Choroid plexus epithelial cell (primary cell): ENCODE results near the gene ILKAP.
A peak's percentile ranks its signal among the peaks of the same experiment; 100 is the strongest.

Experiments used
- DNase-seq: peaks from one replicate; pipeline ENCODE4 v3.0.0-alpha.2; 2010; ENCODE audit warnings: low read depth
- H3K4me3 ChIP-seq: 2 replicates; pipeline ENCODE4 v1.5.1; 2011; ENCODE audit warnings: low read depth, mild to moderate bottlenecking, control low read depth, low read length, moderate library complexity
- TF ChIP-seq, protein P1 (sequence below): conservative IDR thresholded peaks from 2 replicates; pipeline ENCODE4 v1.5.1; 2011; ENCODE audit warnings: low read depth, mild to moderate bottlenecking, control low read depth, inconsistent platforms, low read length, moderate library complexity

ILKAP gene

DNA sequence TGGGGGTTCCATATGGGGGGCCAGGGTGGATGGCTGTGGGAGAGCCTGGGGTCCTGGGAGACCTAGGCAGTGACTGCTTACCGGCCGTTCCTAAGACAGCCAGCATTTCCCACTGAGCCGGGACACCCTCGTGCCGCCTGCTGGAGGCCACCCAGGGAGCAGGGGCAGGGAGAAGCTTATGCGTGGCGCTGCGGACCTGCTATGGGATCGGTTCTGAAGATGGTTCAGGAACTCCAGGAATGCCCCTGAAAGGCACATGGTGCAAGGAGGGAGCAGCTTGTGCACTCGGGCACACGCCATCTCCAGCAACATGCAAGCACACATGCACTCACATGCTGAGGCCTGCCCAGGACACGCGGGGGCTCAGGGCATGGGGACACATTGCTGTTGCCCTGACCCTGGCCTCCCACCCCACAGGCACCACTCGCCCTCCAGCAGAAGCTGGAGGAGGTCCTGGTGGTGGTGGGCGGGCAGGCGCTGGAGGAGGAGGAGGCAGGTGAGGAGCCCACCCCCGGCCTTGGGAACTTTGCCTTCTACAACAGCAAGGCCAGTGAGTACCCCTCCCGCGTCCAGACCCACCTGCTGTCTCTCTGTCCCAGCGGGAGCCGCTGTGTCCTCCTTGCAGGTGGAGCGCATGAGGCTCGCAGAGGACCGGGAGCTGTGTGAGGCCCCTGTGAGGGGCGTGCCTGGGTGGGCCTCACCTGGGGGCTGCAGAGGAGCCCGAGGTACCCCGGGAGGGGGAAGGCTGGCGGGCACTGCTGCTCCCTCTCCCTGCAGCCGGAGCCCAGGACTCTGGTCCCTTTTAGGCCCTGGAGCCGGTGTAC is 60.9 kb downstream of the ILKAP start:
- H3K4me3 ChIP-seq = no peak overlapping the region
- TF ChIP-seq, protein P1, sequence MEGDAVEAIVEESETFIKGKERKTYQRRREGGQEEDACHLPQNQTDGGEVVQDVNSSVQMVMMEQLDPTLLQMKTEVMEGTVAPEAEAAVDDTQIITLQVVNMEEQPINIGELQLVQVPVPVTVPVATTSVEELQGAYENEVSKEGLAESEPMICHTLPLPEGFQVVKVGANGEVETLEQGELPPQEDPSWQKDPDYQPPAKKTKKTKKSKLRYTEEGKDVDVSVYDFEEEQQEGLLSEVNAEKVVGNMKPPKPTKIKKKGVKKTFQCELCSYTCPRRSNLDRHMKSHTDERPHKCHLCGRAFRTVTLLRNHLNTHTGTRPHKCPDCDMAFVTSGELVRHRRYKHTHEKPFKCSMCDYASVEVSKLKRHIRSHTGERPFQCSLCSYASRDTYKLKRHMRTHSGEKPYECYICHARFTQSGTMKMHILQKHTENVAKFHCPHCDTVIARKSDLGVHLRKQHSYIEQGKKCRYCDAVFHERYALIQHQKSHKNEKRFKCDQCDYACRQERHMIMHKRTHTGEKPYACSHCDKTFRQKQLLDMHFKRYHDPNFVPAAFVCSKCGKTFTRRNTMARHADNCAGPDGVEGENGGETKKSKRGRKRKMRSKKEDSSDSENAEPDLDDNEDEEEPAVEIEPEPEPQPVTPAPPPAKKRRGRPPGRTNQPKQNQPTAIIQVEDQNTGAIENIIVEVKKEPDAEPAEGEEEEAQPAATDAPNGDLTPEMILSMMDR = no peak
- no peak for DNase-seq

GRCh38 chr2:238141541-238142318 is 61.8 kb downstream of the ILKAP start:
- H3K4me3 ChIP-seq = no peak overlapping the region
- TF ChIP-seq, protein P1 = no peak
- no peak for DNase-seq

GRCh38 chr2:238140721-238141540 is 62.6 kb downstream of the ILKAP start:
- DNase-seq = no peak
- TF ChIP-seq, protein P1 = no peak
- no peak overlapping the region for H3K4me3 ChIP-seq

DNA sequence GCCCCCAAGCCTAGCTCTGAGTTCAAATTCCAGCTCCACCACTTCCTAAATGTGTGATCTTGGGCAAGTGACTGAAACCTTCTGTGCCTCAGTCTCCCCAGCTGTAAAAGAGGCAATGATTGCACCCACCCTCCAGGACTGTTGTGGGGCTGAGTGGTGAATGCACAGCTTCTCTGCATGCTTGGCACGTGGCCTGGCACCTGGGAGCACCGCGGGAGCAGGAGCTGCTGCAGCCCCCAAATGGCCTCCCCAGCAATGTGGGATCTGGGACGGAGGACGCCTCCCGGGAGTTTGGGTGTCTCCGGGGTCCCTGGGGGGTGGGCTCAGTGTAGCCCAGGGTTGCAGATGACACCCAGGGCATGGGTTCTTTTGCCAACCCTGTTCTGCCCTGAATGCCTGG is 63.5 kb downstream of the ILKAP start:
- no peak overlapping the region for H3K4me3 ChIP-seq
- DNase-seq = no peak
- TF ChIP-seq, protein P1 = no peak

DNA sequence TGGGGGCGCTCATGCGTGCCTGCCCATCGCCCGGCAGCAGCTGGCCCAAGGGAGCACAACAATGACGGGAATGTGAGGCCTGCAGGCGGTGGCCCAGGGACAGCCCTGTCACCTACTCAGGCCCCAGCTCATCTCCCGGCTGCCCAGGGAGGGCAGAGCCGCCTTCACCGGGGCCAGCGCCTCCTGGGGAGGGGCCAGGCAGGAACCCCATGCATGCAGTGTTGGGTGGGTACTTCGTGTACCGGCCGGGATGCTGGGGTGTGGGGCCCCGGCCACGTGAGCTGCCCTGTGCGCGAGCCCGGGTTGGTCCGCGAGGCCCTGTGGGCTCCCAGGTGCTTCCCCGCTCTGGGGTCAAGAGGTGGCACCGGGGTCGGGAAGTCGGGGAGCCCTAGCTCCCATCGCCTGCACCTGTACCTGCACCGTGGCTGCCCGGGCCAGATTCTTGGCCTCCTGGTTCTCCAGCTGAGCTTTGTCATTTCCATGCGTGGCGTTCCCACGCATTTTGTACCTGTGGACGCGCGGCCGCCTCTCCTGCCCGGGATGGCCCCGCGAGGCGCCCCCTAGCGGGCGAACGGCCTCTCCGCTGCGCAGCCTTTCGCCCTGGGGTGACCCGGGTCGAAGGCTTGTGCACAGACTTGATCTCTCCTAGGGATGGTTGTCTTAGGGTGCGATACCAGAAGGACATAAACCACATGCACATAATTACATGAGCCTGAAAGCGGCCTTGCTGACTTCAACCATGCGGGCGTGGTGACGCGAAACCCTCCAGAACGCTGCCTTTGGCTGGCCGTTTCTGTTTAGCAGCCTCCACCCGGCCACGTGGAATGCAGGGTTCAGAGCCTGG is 64.1 kb downstream of the ILKAP start:
- DNase-seq = no peak
- TF ChIP-seq, protein P1 = peak; percentile 50
- no peak overlapping the region for H3K4me3 ChIP-seq
